T-helper 22 cell (primary cell): ENCODE data around the gene COPS8.

Experiments
- DNase-seq: peaks from one replicate; pipeline ENCODE4 v3.0.0-alpha.2; 2020; ENCODE audit warnings: low read depth

The COPS8 gene

GRCh38 chr2:237131749-237132533 is 46.3 kb downstream of the COPS8 start:
- DNase-seq, result no peak

GRCh38 chr2:237132799-237133198 is 47.1 kb downstream of the COPS8 start:
- no peak for DNase-seq

DNA sequence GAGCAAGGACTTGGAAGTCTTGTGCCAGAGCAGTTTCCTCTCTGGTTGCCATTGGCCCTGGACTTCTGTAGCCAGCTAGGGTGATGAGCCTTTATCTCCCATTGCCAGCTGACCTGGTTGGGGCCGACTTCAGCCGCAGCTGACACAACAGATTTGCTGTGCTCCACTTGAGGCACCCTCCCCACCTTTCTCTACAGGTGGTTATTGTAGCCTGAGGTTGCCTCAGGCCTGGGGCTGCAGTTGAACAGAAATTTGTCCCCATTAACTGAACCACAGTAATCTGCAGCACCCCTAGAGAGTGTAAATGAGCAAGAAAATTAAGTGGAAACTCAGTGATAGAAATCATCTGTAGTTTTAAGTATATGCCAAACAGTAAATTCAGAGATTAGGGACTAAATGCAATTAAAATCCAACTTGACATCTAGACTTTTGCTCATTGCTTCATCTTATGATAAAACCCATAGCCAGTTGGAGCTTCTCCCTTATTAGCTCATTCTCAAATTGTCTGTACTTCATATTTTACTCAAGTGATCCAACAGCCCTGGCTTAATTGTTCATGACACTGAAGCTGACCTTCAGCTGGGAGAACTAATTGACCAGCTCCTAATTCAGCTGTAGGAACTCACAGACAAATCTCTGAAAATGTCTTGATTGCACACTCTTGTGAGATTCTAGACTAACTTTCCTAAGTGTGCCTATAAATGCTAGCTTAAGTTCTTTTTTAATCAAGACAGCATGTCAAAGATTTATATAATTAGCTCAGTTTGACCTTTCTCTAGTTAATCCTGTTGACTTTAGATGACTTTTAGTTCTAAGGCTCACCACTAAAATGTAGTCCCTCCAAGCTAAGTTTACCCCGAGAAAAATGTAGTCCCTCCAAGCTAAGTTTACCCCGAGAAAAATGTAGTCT is 48.9 kb downstream of the COPS8 start:
- no peak for DNase-seq

DNA sequence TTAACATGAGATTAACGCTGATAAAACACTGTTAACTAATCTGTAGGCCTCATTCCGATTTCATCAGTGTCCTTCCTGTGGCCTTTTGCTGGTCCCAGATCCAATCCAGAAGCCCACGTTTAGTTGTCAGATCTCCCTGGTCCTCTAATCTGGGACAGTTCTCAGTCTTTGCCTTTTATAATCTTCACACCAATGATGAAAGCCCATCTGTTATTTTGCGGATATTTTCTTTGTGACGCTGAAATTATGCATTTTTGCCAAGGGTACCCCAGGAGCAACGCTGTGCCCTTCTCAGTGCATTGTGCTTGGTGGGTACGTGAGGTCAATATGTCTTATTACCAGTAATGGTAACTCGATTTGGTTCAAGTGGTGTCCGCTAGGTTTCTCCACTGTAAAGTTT is 51.1 kb downstream of the COPS8 start:
- DNase-seq, result no peak

DNA sequence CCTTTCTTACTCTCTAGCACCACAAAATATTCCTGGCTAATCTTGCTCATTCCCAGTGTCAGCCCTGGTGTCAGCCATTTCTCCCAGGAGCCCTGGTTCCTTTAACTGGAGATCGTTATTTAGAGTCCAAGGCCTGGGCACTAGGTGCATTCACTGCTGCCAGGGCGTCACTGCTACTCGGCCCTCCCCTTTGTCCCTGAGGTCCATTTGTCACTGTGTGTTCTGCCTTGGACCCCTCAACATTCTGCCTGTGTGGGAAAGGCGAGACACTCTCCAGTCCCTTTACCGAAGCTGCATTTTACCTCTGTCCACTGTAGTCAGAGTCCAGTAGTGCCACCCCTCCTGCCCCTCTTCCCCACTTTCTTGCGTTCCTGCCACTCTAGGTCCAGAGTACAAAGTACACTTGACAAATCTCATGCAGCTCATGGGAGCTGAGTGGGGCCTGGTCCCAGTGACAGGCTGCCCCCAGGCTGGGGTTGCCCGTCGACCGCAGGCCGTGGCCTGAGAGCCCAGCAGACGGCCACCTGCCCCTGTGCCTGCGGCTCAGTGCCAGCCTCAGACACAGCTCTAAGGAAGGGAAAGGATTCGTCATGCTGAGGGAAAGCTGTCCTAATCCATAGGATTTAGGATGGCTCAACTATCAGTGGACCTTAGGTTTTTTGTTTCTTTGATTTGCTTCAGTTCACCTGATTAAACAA is 52.1 kb downstream of the COPS8 start:
- DNase-seq, result no peak

- no peak for DNase-seq
Observed at GRCh38 chr2:237139123-237139675, 53.5 kb downstream of the COPS8 start.

DNA sequence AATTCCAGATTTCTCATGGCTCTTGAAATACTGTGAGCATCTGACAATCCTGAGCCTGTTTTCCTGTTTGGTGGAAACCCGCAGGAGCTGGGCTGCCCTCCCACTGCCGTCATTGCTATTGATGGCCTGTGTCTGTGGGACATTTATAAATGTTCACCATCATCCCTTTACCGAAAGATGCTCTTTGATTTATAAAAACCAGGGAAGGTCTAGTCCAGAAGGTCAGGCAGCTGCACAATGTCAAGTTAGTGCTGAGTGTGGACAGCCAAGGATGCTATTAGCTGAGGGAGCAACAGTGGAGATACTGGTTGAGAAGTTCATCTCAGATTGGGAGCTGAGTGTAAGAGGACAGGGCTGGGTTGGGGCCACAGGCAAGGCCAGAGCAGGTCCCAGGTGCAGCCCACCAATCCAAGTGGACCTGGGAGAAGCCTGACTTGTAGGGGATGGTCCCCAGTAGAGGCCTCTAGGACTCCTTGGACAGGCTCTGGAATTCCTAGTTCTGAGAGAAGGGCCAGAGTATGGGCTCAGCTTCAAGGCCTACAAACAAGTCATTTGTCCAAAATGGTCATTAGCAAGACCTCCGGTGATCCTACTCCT is 55.1 kb downstream of the COPS8 start:
- DNase-seq, result no peak

DNA sequence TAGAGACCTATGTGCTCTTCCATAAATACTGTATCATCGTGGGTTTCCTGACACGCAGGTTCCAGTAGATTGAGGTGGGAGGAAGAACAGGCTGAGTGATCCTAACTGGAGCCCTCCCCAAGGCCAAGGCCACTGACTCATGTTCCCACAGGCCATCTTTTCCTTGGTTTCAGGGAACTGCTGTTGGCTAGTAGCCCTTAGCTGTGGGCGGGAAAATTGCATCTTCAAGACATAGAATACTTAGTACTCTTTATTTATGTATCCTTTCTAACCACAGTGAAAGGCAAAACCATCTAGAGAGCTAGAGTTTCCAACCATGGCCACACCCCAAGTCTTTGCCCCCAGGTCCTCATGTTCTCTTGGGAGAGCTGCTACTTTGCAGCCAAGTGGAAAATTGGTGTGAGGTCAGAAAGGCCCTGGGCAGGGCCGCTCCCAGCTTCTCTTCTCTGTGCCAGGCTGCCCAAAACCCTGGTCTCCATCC is 55.9 kb downstream of the COPS8 start:
- no peak for DNase-seq

GRCh38 chr2:237143118-237143517 is 57.4 kb downstream of the COPS8 start:
- DNase-seq, result no peak

- no peak for DNase-seq
Observed at GRCh38 chr2:237143676-237144440, 58.2 kb downstream of the COPS8 start.

DNA sequence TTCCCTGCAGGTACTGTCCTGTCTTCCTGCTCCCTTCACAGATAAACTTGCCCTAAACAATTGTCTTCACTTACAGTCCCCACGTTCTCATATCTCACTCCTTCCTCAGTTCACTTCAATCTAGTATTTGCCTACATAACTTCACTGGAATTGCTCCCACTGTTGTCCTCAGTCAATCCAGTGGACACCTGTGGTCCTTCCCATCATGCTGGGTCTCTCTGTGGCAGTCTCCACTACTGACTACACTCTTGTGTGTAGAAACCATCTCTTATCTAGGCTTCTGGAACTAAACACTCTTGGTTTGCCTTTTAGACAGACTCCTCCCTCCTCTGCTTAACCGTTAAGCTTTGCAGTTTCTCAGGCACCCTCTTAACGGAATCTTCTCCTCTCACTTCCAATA is 58.8 kb downstream of the COPS8 start:
- no peak for DNase-seq

GRCh38 chr2:237147317-237147716 is 61.6 kb downstream of the COPS8 start:
- no peak for DNase-seq

DNA sequence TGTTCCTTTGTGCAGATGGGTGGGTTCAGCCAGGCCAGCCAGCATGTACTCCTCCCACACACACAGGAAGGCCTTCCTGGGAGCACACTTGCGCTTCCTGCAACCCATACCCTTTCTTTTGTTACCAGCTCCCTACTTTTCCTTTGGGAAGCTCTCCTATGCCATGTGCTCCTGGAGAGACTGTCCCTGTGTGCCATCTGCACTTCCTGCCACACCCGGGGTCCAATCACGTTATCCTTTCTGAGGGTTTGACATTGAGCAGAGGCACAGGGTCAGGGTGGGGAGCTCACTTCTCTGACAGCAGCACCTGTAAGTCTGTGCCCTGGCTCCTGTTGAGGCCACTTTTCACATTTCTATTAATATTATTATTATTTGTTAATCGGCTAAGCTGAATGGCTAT is 62.9 kb downstream of the COPS8 start:
- DNase-seq, result no peak

- no peak for DNase-seq
Observed at GRCh38 chr2:237149425-237149824, 63.7 kb downstream of the COPS8 start.
